Right lobe of liver (tissue), 4 donors: ENCODE results near the gene SCN5A.

Experiments used
- CTCF ChIP-seq, 4 donors: fragments of 200-600 bp in 3 of 4; fragments of 450-650 bp in 1 of 4; IDR thresholded peaks; one replicate each; pipeline versions ENCODE4 v1.5.1 to v1.8.0; 2016 to 2022; ENCODE audit warnings: antibody characterized with exemption in 4 of 4, mild to moderate bottlenecking in 2 of 4
- POLR2A ChIP-seq: fragments of 450-650 bp; IDR thresholded peaks from one replicate; pipeline ENCODE4 v1.6.1; 2017; ENCODE audit warnings: antibody characterized with exemption, mild to moderate bottlenecking
- donor health status: DM: no; HTN: no; CAD: no.
- donor health status: DM: no; HTN: no; CAD: no.
- donor health status: DM: no; HTN: yes; CAD: no.

DNA sequence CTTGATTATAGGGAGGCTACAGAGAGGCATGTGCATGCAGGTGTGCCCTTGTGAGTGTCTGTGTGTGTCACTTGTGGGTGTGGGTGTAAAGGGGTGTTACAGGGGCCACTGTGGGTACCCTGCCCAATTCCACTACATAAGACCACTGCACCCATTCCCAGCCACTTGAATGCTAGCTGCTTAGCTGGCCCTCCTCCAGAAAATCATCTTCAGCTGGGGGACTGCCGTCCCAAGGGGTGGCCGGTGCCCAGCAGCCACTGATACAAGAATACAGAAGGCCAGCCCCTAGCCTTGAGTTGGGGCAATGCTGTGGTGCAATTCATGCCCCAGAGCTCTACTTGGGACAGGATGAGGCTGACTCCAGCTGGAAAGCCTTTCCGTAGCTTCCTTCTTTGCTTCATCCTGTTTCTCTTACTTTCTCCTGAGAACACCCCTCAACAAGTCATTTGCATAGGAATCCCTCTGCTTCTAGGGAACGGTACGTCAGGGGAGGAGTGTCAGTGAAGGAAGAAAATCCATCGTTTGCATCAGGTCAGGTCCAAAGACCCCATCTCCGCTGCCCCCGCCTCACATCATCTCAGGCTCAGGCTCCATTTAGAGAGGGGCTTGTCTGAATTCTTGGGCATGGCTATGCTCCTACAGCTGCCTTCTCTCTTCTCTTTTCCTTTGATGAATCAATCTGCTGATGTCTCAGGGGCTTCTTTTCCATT, 72.0 kb downstream of the SCN5A start:
- TF ChIP-seq CTCF (IDR thresholded peaks at IDR 0.05), result no peak
- TF ChIP-seq POLR2A, result no peak
